Suprapubic skin (tissue), 4 donors: ENCODE data around the gene CEBPB. TPM values are rescaled to one million over a fixed set of nuclear protein-coding genes. Genes with fewer than 3 reads are reported as not detected.
A peak's percentile ranks its signal among the peaks of the same experiment; 100 is the strongest.

ENCODE experiments used
- DNase-seq, 2 donors: peaks; one replicate each; pipeline ENCODE4 v3.0.0-alpha.2; 2019; ENCODE audit warnings: low spot score in 2 of 2
- H3K27ac ChIP-seq: fragments of 200-600 bp; sonication (generic); one replicate; pipeline ENCODE4 v1.5.1; 2019
- H3K27me3 ChIP-seq: fragments of 200-600 bp; sonication (generic); one replicate; pipeline ENCODE4 v1.5.1; 2019
- H3K36me3 ChIP-seq: fragments of 200-600 bp; sonication (generic); one replicate; pipeline ENCODE4 v1.5.1; 2019
- H3K4me1 ChIP-seq: fragments of 200-600 bp; sonication (generic); one replicate; pipeline ENCODE4 v1.5.1; 2019
- H3K4me3 ChIP-seq: fragments of 200-600 bp; sonication (generic); one replicate; pipeline ENCODE4 v1.5.1; 2019; ENCODE audit warnings: mild to moderate bottlenecking
- H3K9me3 ChIP-seq: fragments of 200-600 bp; sonication (generic); one replicate; pipeline ENCODE4 v1.5.1; 2019
- CTCF ChIP-seq, 2 donors: fragments of 200-600 bp in 1 of 2; fragments of 450-650 bp in 1 of 2; sonication (generic) in 1 of 2; IDR thresholded peaks; one replicate each; pipeline ENCODE4 v1.5.1; 2016 to 2019; ENCODE audit warnings: antibody characterized with exemption in 2 of 2, mild to moderate bottlenecking in 1 of 2, moderate library complexity in 1 of 2
- EP300 ChIP-seq: sonication (generic); formaldehyde crosslinking; IDR thresholded peaks from one replicate; pipeline ENCODE4 v1.6.1; 2017; ENCODE audit warnings: antibody characterized with exemption
- POLR2A ChIP-seq, 2 donors: fragments of 450-650 bp; IDR thresholded peaks; one replicate each; pipeline ENCODE4 v1.6.1; 2017; ENCODE audit warnings: antibody characterized with exemption in 2 of 2, mild to moderate bottlenecking in 2 of 2, moderate library complexity in 2 of 2
- POLR2AphosphoS5 ChIP-seq, 3 donors: sonication (generic); formaldehyde crosslinking; IDR thresholded peaks; one replicate each; pipeline ENCODE4 v1.6.1; 2017; ENCODE audit warnings: antibody characterized with exemption in 3 of 3
- WGBS: methylation state at CpG from one replicate; pipeline ENCODE4 v1.1.5; 2018; 5-methylcytosine and 5-hydroxymethylcytosine counted together
- total RNA-seq, 4 donors: library from RNA; depleted of rRNA; stranded (reverse); fragments of >200 nt; gene quantifications; one replicate each; pipeline ENCODE4 v1.1.0, GENCODE V29; 2016

Gene CEBPB
- total RNA-seq, 4 donors from 2014 or later, result 43.2 to 83.9 (median 69.2) TPM

DNA sequence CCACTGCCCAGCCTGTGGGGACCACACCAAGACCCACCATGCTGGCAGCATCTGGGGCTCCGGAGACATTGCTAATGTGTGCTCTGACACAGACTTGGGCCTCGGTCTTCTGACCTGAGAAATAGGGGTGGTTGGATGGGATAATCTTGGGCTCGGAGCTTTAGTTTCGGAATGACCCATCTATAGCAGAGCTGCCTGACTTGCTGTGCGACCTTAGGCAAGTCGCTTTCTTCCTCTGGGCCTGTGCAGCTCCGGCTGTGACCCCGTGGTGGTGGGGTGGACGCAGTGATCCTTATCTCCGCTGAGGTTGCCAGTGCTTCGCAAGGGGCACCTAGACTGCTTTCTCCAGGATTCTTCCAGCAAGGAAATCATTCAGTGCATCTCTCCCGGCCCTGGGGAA lies 43.7 kb downstream of the CEBPB start:
- TF ChIP-seq POLR2AphosphoS5 (IDR thresholded peaks at IDR 0.05) (no peak), CTCF (IDR thresholded peaks at IDR 0.05) (no peak), POLR2A (IDR thresholded peaks at IDR 0.05) (no peak), EP300 (no peak)
- no peak overlapping the region for H3K4me3 ChIP-seq
- H3K9me3 ChIP-seq, result no peaks in the 10 kb centered on the region
- DNase-seq, result no peak
- H3K27ac ChIP-seq, result peak overlapping the region; percentile 81
- no peaks in the 10 kb centered on the region for H3K27me3 ChIP-seq
- H3K4me1 ChIP-seq, result peaks cover 17% of the 10 kb centered on the region
- no peaks in the 10 kb centered on the region for H3K36me3 ChIP-seq
- 67% methylated on average over 11 of the region's 12 CpGs for WGBS

GRCh38 chr20:50237349-50237748 lies 46.7 kb downstream of the CEBPB start:
- H3K27ac ChIP-seq, result peak overlapping the region; percentile 36
- H3K9me3 ChIP-seq, result no peaks in the 10 kb centered on the region
- H3K4me1 ChIP-seq, result peaks cover 29% of the 10 kb centered on the region
- DNase-seq, result no peak
- no peak for TF ChIP-seq CTCF (IDR thresholded peaks at IDR 0.05)
- no peak overlapping the region for H3K4me3 ChIP-seq
- WGBS, result 49% methylated on average over 4 of the region's 4 CpGs
- H3K27me3 ChIP-seq, result no peaks in the 10 kb centered on the region
- H3K36me3 ChIP-seq, result no peaks in the 10 kb centered on the region

DNA sequence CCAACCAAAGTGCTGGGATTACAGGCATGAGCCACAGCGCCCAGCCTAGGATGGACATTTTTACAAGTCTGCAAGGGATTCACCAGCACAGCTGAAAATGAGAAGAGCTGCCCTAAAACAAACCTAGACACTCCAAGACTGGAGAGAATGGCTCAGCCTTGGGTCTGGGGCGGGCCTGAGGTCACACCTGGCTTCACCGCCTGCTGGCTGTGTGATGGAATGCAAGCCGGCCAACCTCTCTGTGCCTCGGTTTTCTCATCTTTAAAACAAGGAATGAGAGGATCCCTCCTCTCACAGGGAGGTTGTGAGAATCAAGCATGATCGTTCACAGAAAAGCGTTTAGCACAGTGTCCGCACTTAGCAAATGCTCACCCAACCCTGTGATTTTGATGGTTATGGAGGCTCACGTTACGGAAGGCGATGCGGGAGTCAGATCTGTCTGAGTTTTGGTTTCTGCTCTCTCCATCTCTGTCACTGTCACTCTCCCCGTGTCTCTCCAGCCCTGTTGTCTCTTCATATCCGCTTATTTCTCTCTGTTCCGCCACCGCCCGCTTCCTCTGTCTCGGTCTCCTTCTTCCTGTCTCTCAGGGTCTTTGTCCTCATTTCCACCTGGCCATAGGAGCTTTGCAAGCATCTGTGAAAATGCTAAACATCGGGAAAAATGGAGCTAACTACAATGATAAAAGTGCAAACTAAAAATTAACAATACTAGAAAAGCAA lies 47.6 kb downstream of the CEBPB start:
- Histone ChIP-seq H3K27me3 (no peaks in the 10 kb centered on the region), H3K9me3 (no peaks in the 10 kb centered on the region), H3K4me3 (no peak overlapping the region), H3K36me3 (no peaks in the 10 kb centered on the region), H3K4me1 (peaks cover 38% of the 10 kb centered on the region), H3K27ac (peak overlapping the region; percentile 36)
- no peak for DNase-seq
- 84% methylated on average over 19 of the region's 19 CpGs for WGBS
- TF ChIP-seq EP300 (no peak), CTCF (IDR thresholded peaks at IDR 0.05) (no peak)

DNA sequence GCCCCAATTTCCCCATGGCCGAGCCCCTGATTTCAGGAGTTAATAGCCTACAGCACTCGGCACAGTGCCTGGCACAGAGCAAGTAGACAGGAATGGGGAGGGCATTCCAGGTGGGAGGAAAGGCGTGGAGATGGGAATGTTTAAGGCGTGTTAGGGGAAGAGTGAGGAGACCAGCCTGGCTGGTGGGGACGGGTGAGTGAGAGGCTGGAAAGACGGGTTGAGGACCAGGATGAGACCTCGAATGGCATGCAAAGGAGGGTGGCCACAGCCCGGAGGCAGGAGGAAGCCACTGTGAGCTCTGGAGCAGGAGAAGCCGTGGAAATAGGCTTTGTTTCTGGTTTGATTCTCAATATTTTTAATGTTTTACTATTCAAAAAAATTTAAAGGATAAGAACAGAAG lies 49.5 kb downstream of the CEBPB start:
- peak overlapping the region; percentile 57 for H3K27ac ChIP-seq
- TF ChIP-seq CTCF (IDR thresholded peaks at IDR 0.05), result no peak
- no peak for TF ChIP-seq EP300
- TF ChIP-seq POLR2A (IDR thresholded peaks at IDR 0.05), result no peak
- no peak for TF ChIP-seq POLR2AphosphoS5 (IDR thresholded peaks at IDR 0.05)
- no peaks in the 10 kb centered on the region for H3K36me3 ChIP-seq
- DNase-seq, result no peak
- H3K9me3 ChIP-seq, result no peaks in the 10 kb centered on the region
- 55% methylated on average over 9 of the region's 9 CpGs for WGBS
- H3K4me1 ChIP-seq, result peaks cover 38% of the 10 kb centered on the region
- H3K27me3 ChIP-seq, result no peaks in the 10 kb centered on the region
- no peak overlapping the region for H3K4me3 ChIP-seq

DNA sequence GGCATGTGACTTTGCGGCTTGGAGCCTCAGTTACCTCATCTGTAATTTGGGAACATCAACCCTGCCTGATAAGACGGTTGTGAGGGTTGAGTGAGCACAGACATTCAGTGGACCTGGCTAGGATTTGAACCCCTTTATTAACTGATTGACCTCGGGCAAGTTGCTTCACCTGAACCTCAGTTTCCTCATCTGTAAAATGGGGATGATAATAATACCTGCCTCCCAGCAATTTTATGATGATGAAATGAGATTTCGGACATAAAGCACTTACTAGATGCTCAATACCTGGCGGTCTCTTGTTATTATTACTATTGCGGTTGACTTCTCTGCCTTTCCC lies 51.5 kb downstream of the CEBPB start:
- H3K4me1 ChIP-seq, result peaks cover 55% of the 10 kb centered on the region
- H3K27me3 ChIP-seq, result no peaks in the 10 kb centered on the region
- no peak for TF ChIP-seq EP300
- TF ChIP-seq POLR2A (IDR thresholded peaks at IDR 0.05), result no peak
- no peak for TF ChIP-seq CTCF (IDR thresholded peaks at IDR 0.05)
- H3K36me3 ChIP-seq, result no peaks in the 10 kb centered on the region
- H3K9me3 ChIP-seq, result no peaks in the 10 kb centered on the region
- 85% methylated on average over 6 of the region's 6 CpGs for WGBS
- H3K4me3 ChIP-seq, result no peak overlapping the region
- H3K27ac ChIP-seq, result peak overlapping the region; percentile 87
- no peak for DNase-seq

Other genes with a start within 250 kb of the CEBPB start
- 1 to 10 TPM in 3 of 4 donors, under 1 TPM in 1; 0.56 to 4.1 (median 1.4) TPM for gene SNAI1, start 207.8 kb upstream of the CEBPB start, total RNA-seq
- gene UBE2V1, start 77.7 kb upstream of the CEBPB start, total RNA-seq, result 100 to 1,000 TPM in 2 of 4 donors, 10 to 100 TPM in 2; 80.5 to 162 (median 99.0) TPM
- 10 to 100 TPM; 30.5 to 82.2 (median 57.3) TPM for gene PEDS1, start 37.1 kb upstream of the CEBPB start, total RNA-seq